K562 (cell line): ENCODE measurements around the gene SERPIND1. TPM values are rescaled to one million over a fixed set of nuclear protein-coding genes. Genes with fewer than 3 reads are reported as not detected.

ENCODE experiments used
- AFF1 ChIP-seq, 2 experiments: fragments of 450-650 bp; IDR thresholded peaks; 2 replicates each; pipeline ENCODE4 v1.6.1; 2018; ENCODE audit warnings: mild to moderate bottlenecking in 2 of 2, low read depth in 1 of 2; ENCODE audit not compliant: partially characterized antibody in 2 of 2
- ATF2 ChIP-seq: sonication (generic); formaldehyde crosslinking; IDR thresholded peaks from 2 replicates; pipeline ENCODE4 v1.8.1; 2022; ENCODE audit warnings: missing genetic modification reagents
- EGR1 ChIP-seq: fragments of 450-650 bp; conservative IDR thresholded peaks from 2 replicates; pipeline ENCODE4 v1.6.1; 2017; ENCODE audit warnings: mild to moderate bottlenecking
- GABPA ChIP-seq: fragments of 200-800 bp; sonication (Bioruptor generic); conservative IDR thresholded peaks from 2 replicates; pipeline ENCODE4 v1.6.1; 2016; ENCODE audit warnings: low read depth, missing genetic modification characterization, missing compliant biosample characterization
- GTF2B ChIP-seq: IDR thresholded peaks from 2 replicates; pipeline ENCODE4 v1.6.1; 2011; ENCODE audit not compliant: insufficient read length; ENCODE audit errors: extremely low read depth
- MAX ChIP-seq: sonication (generic); formaldehyde crosslinking; IDR thresholded peaks from 2 replicates; pipeline ENCODE4 v1.9.0; 2022; ENCODE audit warnings: mild to moderate bottlenecking, missing genetic modification reagents
- RAD51 ChIP-seq: fragments of 450-650 bp; IDR thresholded peaks from 2 replicates; pipeline ENCODE4 v1.7.1; 2016; ENCODE audit warnings: low read depth, mild to moderate bottlenecking, borderline replicate concordance
- RNF219 ChIP-seq: fragments of 250-450 bp; sonication (Bioruptor Pico); IDR thresholded peaks from 2 replicates; pipeline ENCODE4 v1.5.0; 2022; ENCODE audit warnings: mild to moderate bottlenecking
- SMARCB1 ChIP-seq: IDR thresholded peaks from 2 replicates; pipeline ENCODE4 v1.6.1; 2011; ENCODE audit warnings: improper control_type of control experiment, low read depth; ENCODE audit not compliant: insufficient read length
- ZBTB9 ChIP-seq: fragments of 450-650 bp; formaldehyde crosslinking; IDR thresholded peaks from 2 replicates; pipeline ENCODE4 v1.4.0; 2020; ENCODE audit warnings: mild to moderate bottlenecking, moderate library complexity
- ZMIZ1 ChIP-seq, 2 experiments: fragments of 150-350 bp in 1 of 2; IDR thresholded peaks; 2 replicates each; pipeline ENCODE4 v1.6.1; 2012 to 2016; ENCODE audit warnings: low read depth in 2 of 2, low read length in 2 of 2, mild to moderate bottlenecking in 1 of 2, moderate library complexity in 1 of 2
- ZNF583 ChIP-seq: fragments of 250-450 bp; sonication (Bioruptor Pico); IDR thresholded peaks from 2 replicates; pipeline ENCODE4 v1.4.0; 2020
- polyA plus RNA-seq, 8 experiments: library from polyadenylated mRNA; depleted of rRNA in 4 of 8; stranded (reverse) in 5 of 8; unstranded in 3 of 8; fragments of >200 nt; fragmentation: Nextera tagmentation in 2 of 8; fragmentation: Illumina TruSeq in 1 of 8; extraction: Ambion mirVana in 2 of 8; extraction: Trizol in 1 of 8; gene quantifications; 2 replicates each; pipeline versions ENCODE4 v1.2.1 to v1.2.3, GENCODE V29; 2011 to 2014; ENCODE audit warnings: inconsistent platforms in 1 of 8, missing spikeins in 1 of 8
- total RNA-seq, 7 experiments: library from RNA; depleted of rRNA in 6 of 7; stranded (reverse); fragments of >200 nt in 6 of 7; fragmentation: Illumina TruSeq in 2 of 7; extraction: Trizol in 2 of 7; gene quantifications; 2 replicates each; pipeline versions ENCODE4 v1.2.1 to v1.2.3, GENCODE V29; 2011 to 2021; ENCODE audit warnings: low replicate concordance in 1 of 7

SERPIND1 gene
- total and polyA plus RNA-seq, 9 of the 15 experiments (the other 6 are each of a cell fraction or from before 2014, with no cell fraction given): 0.04 to 0.11 (median 0.09) TPM; not detected in 6

- TF ChIP-seq ATF2 (CRISPR knock-in tag): no peak
- no peak for TF ChIP-seq EGR1
- 0 out of 2 replicates have a peak, but pooled peaks have one; percentile 15 for TF ChIP-seq RAD51
- TF ChIP-seq AFF1 (IDR thresholded peaks at IDR 0.05; ENCODE audit: low read depth in 1 of 2, partially characterized antibody in 2 of 2): no peak
- TF ChIP-seq ZNF583 (CRISPR knock-in tag): no peak
- no peak for TF ChIP-seq RNF219 (CRISPR knock-in tag)
- peak in 1 of 2 experiments; percentile 37; a peak in 1 of 4 replicates for TF ChIP-seq ZMIZ1 (IDR thresholded peaks at IDR 0.05; ENCODE audit: low read depth in 2 of 2, low read length in 2 of 2)
- no peak for TF ChIP-seq SMARCB1
- TF ChIP-seq GABPA: no peak
- TF ChIP-seq GTF2B: no peak
- TF ChIP-seq MAX (CRISPR knock-in tag): peak; percentile 29; the same call in 1 of the 2 replicates
- TF ChIP-seq ZBTB9 (CRISPR knock-in tag): 0 out of 2 replicates have a peak, but pooled peaks have one; percentile 23
These were observed 29.9 kb downstream of the SERPIND1 start (continued) for GRCh38 chr22:20803696-20804324.
